ENCODE data around the gene MTREX.

DNA sequence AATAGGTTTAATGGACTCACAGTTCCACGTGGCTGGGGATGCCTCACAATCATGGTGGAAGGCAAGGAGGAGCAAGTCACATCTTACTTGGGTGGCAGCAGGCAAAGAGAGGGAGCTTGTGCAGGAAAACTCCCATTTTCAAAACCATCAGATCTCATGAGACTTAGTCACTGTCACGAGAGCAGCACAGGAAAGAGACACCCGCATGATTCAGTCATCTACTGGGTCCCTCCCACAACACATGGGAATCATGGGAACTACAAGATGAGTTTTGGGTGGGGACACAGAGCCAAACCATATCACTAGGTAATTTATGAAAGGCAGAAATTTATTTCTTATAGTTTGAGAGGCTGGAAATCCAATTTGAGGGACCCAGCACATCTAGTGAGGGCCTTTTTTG, 40.0 kb downstream of the MTREX start:
- no peak for TF ChIP-seq EZH2 (IDR thresholded peaks at IDR 0.05; ENCODE audit: borderline replicate concordance)
- TF ChIP-seq, protein P1, sequence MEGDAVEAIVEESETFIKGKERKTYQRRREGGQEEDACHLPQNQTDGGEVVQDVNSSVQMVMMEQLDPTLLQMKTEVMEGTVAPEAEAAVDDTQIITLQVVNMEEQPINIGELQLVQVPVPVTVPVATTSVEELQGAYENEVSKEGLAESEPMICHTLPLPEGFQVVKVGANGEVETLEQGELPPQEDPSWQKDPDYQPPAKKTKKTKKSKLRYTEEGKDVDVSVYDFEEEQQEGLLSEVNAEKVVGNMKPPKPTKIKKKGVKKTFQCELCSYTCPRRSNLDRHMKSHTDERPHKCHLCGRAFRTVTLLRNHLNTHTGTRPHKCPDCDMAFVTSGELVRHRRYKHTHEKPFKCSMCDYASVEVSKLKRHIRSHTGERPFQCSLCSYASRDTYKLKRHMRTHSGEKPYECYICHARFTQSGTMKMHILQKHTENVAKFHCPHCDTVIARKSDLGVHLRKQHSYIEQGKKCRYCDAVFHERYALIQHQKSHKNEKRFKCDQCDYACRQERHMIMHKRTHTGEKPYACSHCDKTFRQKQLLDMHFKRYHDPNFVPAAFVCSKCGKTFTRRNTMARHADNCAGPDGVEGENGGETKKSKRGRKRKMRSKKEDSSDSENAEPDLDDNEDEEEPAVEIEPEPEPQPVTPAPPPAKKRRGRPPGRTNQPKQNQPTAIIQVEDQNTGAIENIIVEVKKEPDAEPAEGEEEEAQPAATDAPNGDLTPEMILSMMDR (IDR thresholded peaks at IDR 0.05; ENCODE audit: poor library complexity), result no peak
- no peak for TF ChIP-seq EZH2phosphoT487 (IDR thresholded peaks at IDR 0.05; ENCODE audit: low read depth, severe bottlenecking, unreplicated experiment)

Measured in hepatocyte (in vitro differentiated cells).